Loucy (cell line): ENCODE measurements around the gene FA2H.

Experiments
- H2AFZ ChIP-seq: fragments of 200-600 bp; sonication (generic); 2 replicates; pipeline ENCODE4 v1.6.0; 2016; ENCODE audit warnings: antibody characterized with exemption, mild to moderate bottlenecking, low read length, moderate library complexity
- H3F3A ChIP-seq: fragments of 200-600 bp; 2 replicates; pipeline ENCODE4 v1.6.0; 2016; ENCODE audit warnings: antibody characterized with exemption, low read depth, mild to moderate bottlenecking
- H3K27me3 ChIP-seq: fragments of 200-600 bp; sonication (generic); 2 replicates; pipeline ENCODE4 v1.6.1; 2014; ENCODE audit warnings: low read length, mild to moderate bottlenecking; ENCODE audit not compliant: insufficient read depth, poor library complexity, severe bottlenecking
- H3K36me3 ChIP-seq: fragments of 200-600 bp; sonication (generic); 2 replicates; pipeline ENCODE4 v1.6.1; 2016; ENCODE audit warnings: low read length; ENCODE audit not compliant: insufficient read depth
- H3K4me1 ChIP-seq: fragments of 200-600 bp; sonication (generic); 2 replicates; pipeline ENCODE4 v1.5.1; 2014; ENCODE audit warnings: low read length, mild to moderate bottlenecking; ENCODE audit not compliant: insufficient read depth, poor library complexity, severe bottlenecking
- H3K4me2 ChIP-seq: fragments of 200-600 bp; sonication (generic); 2 replicates; pipeline ENCODE4 v1.6.0; 2014; ENCODE audit warnings: antibody characterized with exemption, low read length, low read depth, mild to moderate bottlenecking; ENCODE audit not compliant: poor library complexity, severe bottlenecking
- H3K4me3 ChIP-seq: fragments of 200-600 bp; sonication (generic); 2 replicates; pipeline ENCODE4 v1.5.1; 2014; ENCODE audit warnings: low read length, mild to moderate bottlenecking, mixed read lengths; ENCODE audit not compliant: poor library complexity, severe bottlenecking
- H3K79me2 ChIP-seq: fragments of 200-600 bp; sonication (generic); 2 replicates; pipeline ENCODE4 v1.6.1; 2014; ENCODE audit warnings: low read length; ENCODE audit not compliant: insufficient read depth
- H3K9ac ChIP-seq: fragments of 200-600 bp; sonication (generic); 2 replicates; pipeline ENCODE4 v1.6.0; 2014; ENCODE audit warnings: mild to moderate bottlenecking, low read depth, low read length, moderate library complexity; ENCODE audit not compliant: poor library complexity, severe bottlenecking
- H3K9me2 ChIP-seq: fragments of 200-600 bp; sonication (generic); replicated peaks from 2 replicates; pipeline ENCODE4 v1.6.1; 2016; ENCODE audit warnings: low read depth, low read length, mixed read lengths
- H3K9me3 ChIP-seq: fragments of 200-600 bp; sonication (generic); 2 replicates; pipeline ENCODE4 v1.6.1; 2014; ENCODE audit warnings: mild to moderate bottlenecking, antibody characterized with exemption, low read length, low read depth; ENCODE audit not compliant: insufficient read depth
- H4K20me1 ChIP-seq: fragments of 200-600 bp; sonication (generic); 2 replicates; pipeline ENCODE4 v1.6.0; 2014; ENCODE audit warnings: antibody characterized with exemption, low read length, mild to moderate bottlenecking; ENCODE audit not compliant: insufficient read depth, poor library complexity, severe bottlenecking
- EZH2phosphoT487 ChIP-seq: fragments of 200-600 bp; IDR thresholded peaks from 2 replicates; pipeline ENCODE4 v1.6.1; 2018; ENCODE audit warnings: antibody characterized with exemption, mild to moderate bottlenecking, moderate library complexity, borderline replicate concordance
- TF ChIP-seq, protein P1 (sequence below): fragments of 200-600 bp; sonication (generic); conservative IDR thresholded peaks from 2 replicates; pipeline ENCODE4 v1.5.1; 2014; ENCODE audit warnings: mild to moderate bottlenecking, antibody characterized with exemption, low read length

FA2H gene

DNA sequence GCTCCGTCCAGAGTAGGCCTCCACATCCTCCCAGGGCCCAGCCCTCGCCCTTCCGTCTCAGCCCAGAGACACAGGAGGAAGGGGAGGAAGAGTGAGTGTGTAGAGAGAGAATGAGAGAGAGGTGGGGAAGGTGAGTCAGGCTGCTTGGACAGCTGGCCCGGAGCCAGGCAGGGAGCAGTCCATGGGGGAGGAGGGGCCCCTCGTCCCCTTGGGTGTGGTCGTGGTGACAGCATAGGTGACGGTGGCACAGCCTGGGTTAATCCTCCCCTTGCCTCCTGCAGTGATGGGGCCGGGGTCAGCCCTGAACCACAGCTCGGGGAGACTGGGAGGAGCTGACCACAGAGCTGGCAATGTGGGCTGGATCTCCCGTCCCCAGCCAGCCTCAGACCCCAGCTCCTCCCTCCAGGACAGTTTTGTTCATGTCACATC is 36.5 kb downstream of the FA2H start:
- TF ChIP-seq, protein P1, sequence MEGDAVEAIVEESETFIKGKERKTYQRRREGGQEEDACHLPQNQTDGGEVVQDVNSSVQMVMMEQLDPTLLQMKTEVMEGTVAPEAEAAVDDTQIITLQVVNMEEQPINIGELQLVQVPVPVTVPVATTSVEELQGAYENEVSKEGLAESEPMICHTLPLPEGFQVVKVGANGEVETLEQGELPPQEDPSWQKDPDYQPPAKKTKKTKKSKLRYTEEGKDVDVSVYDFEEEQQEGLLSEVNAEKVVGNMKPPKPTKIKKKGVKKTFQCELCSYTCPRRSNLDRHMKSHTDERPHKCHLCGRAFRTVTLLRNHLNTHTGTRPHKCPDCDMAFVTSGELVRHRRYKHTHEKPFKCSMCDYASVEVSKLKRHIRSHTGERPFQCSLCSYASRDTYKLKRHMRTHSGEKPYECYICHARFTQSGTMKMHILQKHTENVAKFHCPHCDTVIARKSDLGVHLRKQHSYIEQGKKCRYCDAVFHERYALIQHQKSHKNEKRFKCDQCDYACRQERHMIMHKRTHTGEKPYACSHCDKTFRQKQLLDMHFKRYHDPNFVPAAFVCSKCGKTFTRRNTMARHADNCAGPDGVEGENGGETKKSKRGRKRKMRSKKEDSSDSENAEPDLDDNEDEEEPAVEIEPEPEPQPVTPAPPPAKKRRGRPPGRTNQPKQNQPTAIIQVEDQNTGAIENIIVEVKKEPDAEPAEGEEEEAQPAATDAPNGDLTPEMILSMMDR, result no peak
- TF ChIP-seq EZH2phosphoT487, result no peak
- H3K9me2 ChIP-seq, result no peaks in the 10 kb centered on the region
- H3K27me3 ChIP-seq, result no peaks in the 10 kb centered on the region
- no peak overlapping the region for H2AFZ ChIP-seq
- no peaks in the 10 kb centered on the region for H3K9me3 ChIP-seq
- H3K9ac ChIP-seq, result no peak overlapping the region
- H3K4me2 ChIP-seq, result no peak overlapping the region
- no peak overlapping the region for H3K4me3 ChIP-seq
- no peaks in the 10 kb centered on the region for H4K20me1 ChIP-seq
- peaks cover 30% of the 10 kb centered on the region for H3K4me1 ChIP-seq
- no peaks in the 10 kb centered on the region for H3K36me3 ChIP-seq
- H3F3A ChIP-seq, result no peaks in the 10 kb centered on the region
- H3K79me2 ChIP-seq, result no peaks in the 10 kb centered on the region

DNA sequence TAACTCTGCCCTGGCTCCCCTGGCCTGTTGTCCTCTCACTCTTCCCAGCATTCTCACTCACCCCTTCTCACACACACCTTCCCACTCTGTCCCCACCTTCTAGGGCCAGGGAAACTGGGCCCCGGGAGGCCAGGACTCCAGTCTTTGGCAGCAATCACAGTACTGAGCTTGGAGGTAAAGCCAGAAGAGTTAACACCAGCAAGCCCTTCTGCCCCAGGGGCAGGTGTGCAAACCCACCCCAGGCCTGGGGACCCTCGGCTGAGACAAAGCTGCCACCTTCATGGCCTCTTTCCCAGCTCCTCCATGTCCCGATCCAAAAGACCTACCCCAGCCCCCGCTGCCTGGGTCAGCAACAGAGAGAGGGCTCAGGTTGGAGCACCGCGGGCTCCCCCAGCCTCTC is 37.1 kb downstream of the FA2H start:
- H4K20me1 ChIP-seq, result no peaks in the 10 kb centered on the region
- TF ChIP-seq, protein P1, result no peak
- TF ChIP-seq EZH2phosphoT487, result no peak
- no peak overlapping the region for H3K4me2 ChIP-seq
- H3K9me3 ChIP-seq, result no peaks in the 10 kb centered on the region
- H3K9me2 ChIP-seq, result no peaks in the 10 kb centered on the region
- H3K36me3 ChIP-seq, result no peaks in the 10 kb centered on the region
- H3K4me1 ChIP-seq, result peaks cover 29% of the 10 kb centered on the region
- H3K27me3 ChIP-seq, result no peaks in the 10 kb centered on the region
- no peaks in the 10 kb centered on the region for H3F3A ChIP-seq
- H3K9ac ChIP-seq, result no peak overlapping the region
- H2AFZ ChIP-seq, result no peak overlapping the region
- H3K4me3 ChIP-seq, result no peak overlapping the region
- no peaks in the 10 kb centered on the region for H3K79me2 ChIP-seq

DNA sequence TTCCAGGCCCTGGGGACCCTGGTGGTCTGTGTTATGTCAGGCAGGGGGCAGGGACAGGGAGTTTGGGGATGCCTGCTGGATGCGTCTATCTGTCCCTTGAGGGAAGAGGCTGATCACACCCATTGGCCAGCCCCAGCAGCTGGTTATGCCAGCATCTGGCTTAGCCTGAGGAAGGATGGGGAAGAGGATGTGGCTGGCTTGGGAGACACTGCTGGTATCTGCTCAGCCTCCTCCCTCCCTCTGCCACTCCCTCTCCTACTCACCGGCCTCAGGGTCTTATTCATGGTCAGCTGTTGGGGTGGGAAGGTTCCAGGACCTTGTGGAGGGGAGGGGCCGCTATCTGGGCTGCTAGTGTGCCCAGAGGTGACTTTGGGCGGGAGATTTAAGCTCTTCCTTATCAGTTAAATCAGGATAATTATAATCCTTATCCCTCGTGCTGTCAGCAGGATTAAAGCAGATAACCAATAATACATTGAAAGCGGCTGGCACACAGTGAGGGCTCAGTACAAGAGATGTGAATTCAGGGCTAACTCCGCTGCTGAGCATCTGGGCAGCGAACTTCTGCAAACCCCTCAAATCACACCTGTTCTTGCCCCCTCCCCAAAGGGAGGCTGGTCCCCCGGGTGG is 38.0 kb downstream of the FA2H start:
- TF ChIP-seq, protein P1, result no peak
- TF ChIP-seq EZH2phosphoT487, result no peak
- H2AFZ ChIP-seq, result no peak overlapping the region
- H3K9me3 ChIP-seq, result no peaks in the 10 kb centered on the region
- no peaks in the 10 kb centered on the region for H3F3A ChIP-seq
- H3K27me3 ChIP-seq, result no peaks in the 10 kb centered on the region
- no peaks in the 10 kb centered on the region for H3K79me2 ChIP-seq
- H3K9ac ChIP-seq, result no peak overlapping the region
- H3K4me3 ChIP-seq, result no peak overlapping the region
- no peaks in the 10 kb centered on the region for H4K20me1 ChIP-seq
- no peaks in the 10 kb centered on the region for H3K36me3 ChIP-seq
- H3K9me2 ChIP-seq, result no peaks in the 10 kb centered on the region
- peaks cover 21% of the 10 kb centered on the region for H3K4me1 ChIP-seq
- H3K4me2 ChIP-seq, result no peak overlapping the region
